Lower leg skin (tissue), 4 donors: ENCODE data around the gene DTWD1. TPM values are rescaled to one million over a fixed set of nuclear protein-coding genes. Genes with fewer than 3 reads are reported as not detected.
"Not testable (repeated sequence)": the region's sequence is repeated elsewhere in the genome, so short reads cannot be mapped to it uniquely, and the experiment has no call there.

Source experiments
- DNase-seq, 2 donors: peaks; one replicate each; pipeline ENCODE4 v3.0.0-alpha.2; 2019; ENCODE audit warnings: low spot score in 2 of 2
- H3K4me3 ChIP-seq: fragments of 200-600 bp; sonication (generic); 2 replicates; pipeline ENCODE4 v1.5.1; 2017; ENCODE audit warnings: mild to moderate bottlenecking, low read depth; ENCODE audit not compliant: poor library complexity, severe bottlenecking
- CTCF ChIP-seq, 3 donors: fragments of 450-650 bp; IDR thresholded peaks; one replicate each; pipeline ENCODE4 v1.5.1; 2016; ENCODE audit warnings: antibody characterized with exemption in 3 of 3, mild to moderate bottlenecking in 3 of 3, moderate library complexity in 2 of 3
- POLR2A ChIP-seq, 2 donors: fragments of 450-650 bp; IDR thresholded peaks; one replicate each; pipeline ENCODE4 v1.6.1; 2016 to 2017; ENCODE audit warnings: antibody characterized with exemption in 2 of 2, mild to moderate bottlenecking in 1 of 2, moderate library complexity in 1 of 2
- WGBS, 2 donors: methylation state at CpG; one replicate each; pipeline ENCODE4 v1.1.5; 2018; 5-methylcytosine and 5-hydroxymethylcytosine counted together
- intact Hi-C: fragments of 100-400 bp; cut with DNase I; formaldehyde crosslinking; loops from one replicate; pipeline ENCODE4 v1.15.0; 2023; ENCODE audit warnings: low total_unique reads
- total RNA-seq, 4 donors: library from RNA; depleted of rRNA; stranded (reverse); fragments of >200 nt; gene quantifications; one replicate each; pipeline ENCODE4 v1.1.0, GENCODE V29; 2016

The DTWD1 gene
- total RNA-seq, 4 donors from 2014 or later, result 12.1 to 23.0 (median 19.9) TPM

- 75 to 78% methylated on average over 3 of the region's 3 CpGs for WGBS, 2 donors
- no peak for TF ChIP-seq POLR2A (IDR thresholded peaks at IDR 0.05)
- TF ChIP-seq CTCF (IDR thresholded peaks at IDR 0.05), result no peak
- no peak overlapping the region for H3K4me3 ChIP-seq
- no peak for DNase-seq
- intact Hi-C loops, result no loop called here
These were observed 67.4 kb downstream of the DTWD1 start for GRCh38 chr15:49688135-49688790.

GRCh38 chr15:49692514-49693090 is 71.8 kb downstream of the DTWD1 start:
- no peak for DNase-seq
- intact Hi-C loops, result no loop called here
- no peak for TF ChIP-seq CTCF (IDR thresholded peaks at IDR 0.05)
- no peak for TF ChIP-seq POLR2A (IDR thresholded peaks at IDR 0.05)
- H3K4me3 ChIP-seq, result no peak overlapping the region
- 72 to 76% methylated on average over 2 of the region's 2 CpGs for WGBS, 2 donors

GRCh38 chr15:49693498-49693897 is 72.7 kb downstream of the DTWD1 start:
- DNase-seq, result no peak
- H3K4me3 ChIP-seq, result no peak overlapping the region
- TF ChIP-seq CTCF (IDR thresholded peaks at IDR 0.05) (no peak), POLR2A (IDR thresholded peaks at IDR 0.05) (no peak)
- intact Hi-C loops, result no loop called here

GRCh38 chr15:49696433-49696832 is 75.6 kb downstream of the DTWD1 start:
- no peak overlapping the region for H3K4me3 ChIP-seq
- intact Hi-C loops, result no loop called here
- WGBS, 2 donors, result 86 to 95% methylated on average over 2 of the region's 2 CpGs
- no peak for TF ChIP-seq CTCF (IDR thresholded peaks at IDR 0.05)
- DNase-seq, result no peak

- WGBS, 2 donors, result 90 to 95% methylated on average over 1 of the region's 1 CpG
- intact Hi-C loops, result no loop called here
- no peak for TF ChIP-seq CTCF (IDR thresholded peaks at IDR 0.05)
- TF ChIP-seq POLR2A (IDR thresholded peaks at IDR 0.05), result no peak
These were observed 76.3 kb downstream of the DTWD1 start for GRCh38 chr15:49697121-49697520.

GRCh38 chr15:49702982-49703381 is 82.1 kb downstream of the DTWD1 start:
- DNase-seq, H3K4me3 ChIP-seq, intact Hi-C loops: not testable (repeated sequence)
- 85 to 86% methylated on average over 12 of the region's 12 CpGs for WGBS, 2 donors

More at GRCh38 chr15:49697121-49697520, 76.3 kb downstream of the DTWD1 start:
- no peak for DNase-seq
- no peak overlapping the region for H3K4me3 ChIP-seq

Other genes with a start within 250 kb of the DTWD1 start
- 10 to 100 TPM in 3 of 4 donors, 1 to 10 TPM in 1; 7.3 to 35.6 (median 12.7) TPM for gene FGF7, start 197.8 kb upstream of the DTWD1 start, total RNA-seq
- 1 to 10 TPM; 3.7 to 9.4 (median 5.5) TPM for gene FAM227B, start 230 bp upstream of the DTWD1 start, total RNA-seq